Astrocyte (in vitro differentiated cells and primary cell): ENCODE data around the gene CDK14.

ENCODE experiments used
- CTCF ChIP-seq: IDR thresholded peaks from 2 replicates; pipeline ENCODE4 v1.5.1; 2011; ENCODE audit warnings: low read depth, mild to moderate bottlenecking, inconsistent platforms, low read length, moderate library complexity; ENCODE audit not compliant: insufficient read depth
- EZH2 ChIP-seq: IDR thresholded peaks from 2 replicates; pipeline ENCODE4 v1.6.1; 2012; ENCODE audit warnings: mild to moderate bottlenecking, low read length, inconsistent platforms; ENCODE audit not compliant: insufficient read depth

- TF ChIP-seq CTCF = no peak
- no peak for TF ChIP-seq EZH2
These were observed 568.4 kb downstream of the CDK14 start for GRCh38 chr7:91164506-91164905.
